ENCODE measurements around the gene SLC25A26.
"Not testable (repeated sequence)": the region's sequence is repeated elsewhere in the genome, so short reads cannot be mapped to it uniquely, and the experiment has no call there.

Gene SLC25A26

GRCh38 chr3:66269411-66269810 is 48.6 kb downstream of the SLC25A26 start:
- Histone ChIP-seq H3K27me3 (replicated peaks) (no peaks in the 10 kb centered on the region), H3K4me3 (ENCODE audit: low read depth, low read length) (no peak overlapping the region), H3K27ac (no peak overlapping the region), H3K36me3 (replicated peaks) (no peaks in the 10 kb centered on the region)
- no peak for DNase-seq
- TF ChIP-seq CTCF (IDR thresholded peaks at IDR 0.05; ENCODE audit: low read depth, low read length, missing control alignments): no peak
- in situ Hi-C loops (cut with HindIII; ENCODE audit: low pct_ligation_motif_present, low sequenced_read_pairs): loop anchor here (25.0 kb wide), 1 partner anchor 543 kb away; no protein-coding TSS in a partner anchor

- H3K27me3 ChIP-seq (replicated peaks): no peaks in the 10 kb centered on the region
- no peak for TF ChIP-seq CTCF (IDR thresholded peaks at IDR 0.05; ENCODE audit: low read depth, low read length, missing control alignments)
- H3K4me3 ChIP-seq (ENCODE audit: low read depth, low read length): no peak overlapping the region
- no peak for DNase-seq
- in situ Hi-C loops (cut with HindIII; ENCODE audit: low pct_ligation_motif_present, low sequenced_read_pairs): loop anchor here (25.0 kb wide), 1 partner anchor 542 kb away; no protein-coding TSS in a partner anchor
- no peaks in the 10 kb centered on the region for H3K36me3 ChIP-seq (replicated peaks)
- H3K27ac ChIP-seq: no peak overlapping the region
Observed at GRCh38 chr3:66270288-66270687, 49.5 kb downstream of the SLC25A26 start.

- Histone ChIP-seq H3K27me3 (replicated peaks) (no peaks in the 10 kb centered on the region), H3K27ac (no peak overlapping the region), H3K36me3 (replicated peaks) (no peaks in the 10 kb centered on the region), H3K4me3 (ENCODE audit: low read depth, low read length) (no peak overlapping the region)
- no peak for TF ChIP-seq CTCF (IDR thresholded peaks at IDR 0.05; ENCODE audit: low read depth, low read length, missing control alignments)
- DNase-seq: no peak
- in situ Hi-C loops (cut with HindIII; ENCODE audit: low pct_ligation_motif_present, low sequenced_read_pairs): loop anchor here (25.0 kb wide), 1 partner anchor 542 kb away; no protein-coding TSS in a partner anchor
Observed at GRCh38 chr3:66270701-66271100, 49.9 kb downstream of the SLC25A26 start.

- Histone ChIP-seq H3K36me3 (replicated peaks) (no peaks in the 10 kb centered on the region), H3K27me3 (replicated peaks) (no peaks in the 10 kb centered on the region), H3K4me3 (ENCODE audit: low read depth, low read length) (no peak overlapping the region), H3K27ac (no peak overlapping the region)
- TF ChIP-seq CTCF (IDR thresholded peaks at IDR 0.05; ENCODE audit: low read depth, low read length, missing control alignments): no peak
- in situ Hi-C loops (cut with HindIII; ENCODE audit: low pct_ligation_motif_present, low sequenced_read_pairs): loop anchor here (25.0 kb wide), 1 partner anchor 541 kb away; no protein-coding TSS in a partner anchor
- no peak for DNase-seq
Observed at GRCh38 chr3:66271231-66271630, 50.4 kb downstream of the SLC25A26 start.

- H3K27me3 ChIP-seq (replicated peaks): no peaks in the 10 kb centered on the region
- H3K36me3 ChIP-seq (replicated peaks): no peaks in the 10 kb centered on the region
- DNase-seq: no peak
- H3K4me3 ChIP-seq (ENCODE audit: low read depth, low read length): no peak overlapping the region
- in situ Hi-C loops (cut with HindIII; ENCODE audit: low pct_ligation_motif_present, low sequenced_read_pairs): loop anchor here (25.0 kb wide), 1 partner anchor 540 kb away; no protein-coding TSS in a partner anchor
- TF ChIP-seq CTCF (IDR thresholded peaks at IDR 0.05; ENCODE audit: low read depth, low read length, missing control alignments): no peak
- no peak overlapping the region for H3K27ac ChIP-seq
Observed at GRCh38 chr3:66272016-66272415, 51.2 kb downstream of the SLC25A26 start.

- not testable (repeated sequence) for H3K36me3 ChIP-seq (replicated peaks); H3K27me3 ChIP-seq (replicated peaks); DNase-seq; H3K27ac ChIP-seq; H3K4me3 ChIP-seq (ENCODE audit: low read depth, low read length)
- in situ Hi-C loops (cut with HindIII; ENCODE audit: low pct_ligation_motif_present, low sequenced_read_pairs): loop anchor here (25.0 kb wide), 1 partner anchor 537 kb away; no protein-coding TSS in a partner anchor
Observed at GRCh38 chr3:66274837-66275236, 54.0 kb downstream of the SLC25A26 start.
